HG03039 (cell line): Measurements from ENCODE around the gene FER.
"Not testable (repeated sequence)": the region's sequence is repeated elsewhere in the genome, so short reads cannot be mapped to it uniquely, and the experiment has no call there.

ENCODE experiments used
- ATAC-seq: cut with Tn5 transposase; IDR thresholded peaks from one replicate; pipeline ENCODE4 v1.9.1; 2021; ENCODE audit warnings: mild to moderate bottlenecking, moderate library complexity; ENCODE audit not compliant: unreplicated experiment

The FER gene

GRCh38 chr5:108747774-108748400, at the start of gene FER:
Gene FER (plus strand): TSS chr5:108747897. CDS start chr5:108798183, 50,286 bp downstream.
- peak; percentile 22 for ATAC-seq

- ATAC-seq, result not testable (repeated sequence)
Observed at GRCh38 chr5:108700388-108700787, 47.3 kb upstream of the FER start.

- ATAC-seq, result no peak
Observed at GRCh38 chr5:108700930-108701329, 46.8 kb upstream of the FER start.

- ATAC-seq, result no peak
Observed at GRCh38 chr5:108702546-108702945, 45.2 kb upstream of the FER start.

- no peak for ATAC-seq
Observed at GRCh38 chr5:108703313-108703712, 44.4 kb upstream of the FER start.

- ATAC-seq, result no peak
Observed at GRCh38 chr5:108707141-108707540, 40.6 kb upstream of the FER start.

- ATAC-seq, result no peak
Observed at GRCh38 chr5:108711898-108712297, 35.8 kb upstream of the FER start.

GRCh38 chr5:108715408-108715807, 32.3 kb upstream of the FER start:
- no peak for ATAC-seq

GRCh38 chr5:108720391-108720790, 27.3 kb upstream of the FER start:
- peak; percentile 87 for ATAC-seq

- ATAC-seq, result no peak
Observed at GRCh38 chr5:108726446-108727235, 21.1 kb upstream of the FER start.

- no peak for ATAC-seq
Observed at GRCh38 chr5:108727236-108727650, 20.5 kb upstream of the FER start.

- peak; percentile 81 for ATAC-seq
Observed at GRCh38 chr5:108727651-108728565, 19.8 kb upstream of the FER start.

- ATAC-seq, result peak; percentile 39
Observed at GRCh38 chr5:108728566-108729241, 19.0 kb upstream of the FER start.

- no peak for ATAC-seq
Observed at GRCh38 chr5:108729242-108729615, 18.5 kb upstream of the FER start.

- ATAC-seq, result peak; percentile 33
Observed at GRCh38 chr5:108730617-108731340, 16.9 kb upstream of the FER start.

- no peak for ATAC-seq
Observed at GRCh38 chr5:108735790-108736189, 11.9 kb upstream of the FER start.

- ATAC-seq, result no peak
Observed at GRCh38 chr5:108736855-108737254, 10.8 kb upstream of the FER start.

GRCh38 chr5:108739376-108739775, 8.3 kb upstream of the FER start:
- ATAC-seq, result no peak

- no peak for ATAC-seq
Observed at GRCh38 chr5:108739906-108740305, 7.8 kb upstream of the FER start.

GRCh38 chr5:108743319-108743718, 4.4 kb upstream of the FER start:
- ATAC-seq, result no peak
